GM03348 (cell line): ENCODE measurements around the gene PIWIL4.

Source experiments
- DNase-seq: peaks from one replicate; pipeline ENCODE4 v3.0.0; 2012; ENCODE audit warnings: low spot score

PIWIL4 gene

GRCh38 chr11:94664346-94664745 lies 97.2 kb downstream of the PIWIL4 start:
- DNase-seq = no peak

- no peak for DNase-seq
Observed at GRCh38 chr11:94665116-94665659, 98.0 kb downstream of the PIWIL4 start.

- DNase-seq = no peak
Observed at GRCh38 chr11:94666792-94667721, 99.9 kb downstream of the PIWIL4 start.

GRCh38 chr11:94668212-94668793 lies 101.1 kb downstream of the PIWIL4 start:
- DNase-seq = no peak

GRCh38 chr11:94669023-94669422 lies 101.9 kb downstream of the PIWIL4 start:
- DNase-seq = no peak
